ENCODE data around the gene TSPAN11. TPM values are rescaled to one million over a fixed set of nuclear protein-coding genes. Genes with fewer than 3 reads are reported as not detected.

The TSPAN11 gene
- total and polyA plus RNA-seq, 2 donors (not counting 1 experiment from before 2014, with no cell fraction given), result not detected

- Histone ChIP-seq H3K79me2 (ENCODE audit: control insufficient read depth, insufficient read depth, low read length) (no peaks in the 10 kb centered on the region), H3K9me3 (ENCODE audit: control extremely low read depth in 1 of 3, control insufficient read depth in 2 of 3, insufficient read depth in 1 of 3, low read length in 2 of 3) (peaks cover 0 to 4% (median 0%) of the 10 kb centered on the region in 3 donors), H3K36me3 (replicated peaks in 1 of 2; ENCODE audit: control extremely low read depth in 1 of 2, control insufficient read depth in 1 of 2, extremely low read depth in 1 of 2, insufficient read depth in 2 of 2, low read length in 1 of 2) (no peaks in the 10 kb centered on the region), H4K20me1 (ENCODE audit: control insufficient read depth, insufficient read depth, low read length, poor library complexity, severe bottlenecking) (no peaks in the 10 kb centered on the region), H3K4me3 (ENCODE audit: control extremely low read depth in 1 of 5, extremely low read depth in 1 of 5, insufficient read depth in 1 of 5, low read depth in 2 of 5, low read length in 4 of 5) (no peak overlapping the region), H3K27me3 (replicated peaks in 1 of 4; ENCODE audit: control extremely low read depth in 1 of 4, control insufficient read depth in 3 of 4, insufficient read depth in 4 of 4, low read length in 3 of 4) (no peaks in the 10 kb centered on the region), H3K4me2 (replicated peaks; ENCODE audit: low read depth, low read length, poor library complexity, severe bottlenecking) (no peak overlapping the region), H3K4me1 (ENCODE audit: control insufficient read depth in 2 of 2, insufficient read depth in 2 of 2, low read length in 2 of 2) (no peaks in the 10 kb centered on the region), H2AFZ (ENCODE audit: insufficient read depth, low read depth, low read length, poor library complexity, severe bottlenecking) (no peak overlapping the region), H3K27ac (ENCODE audit: low read length in 2 of 2) (no peak overlapping the region), H3K9ac (ENCODE audit: low read length) (no peak overlapping the region)
- ChIA-PET POLR2A (no interaction called here), CTCF (no interaction called here)
- ATAC-seq (ENCODE audit: low read depth) (no peak), DNase-seq (no peak)
- no peaks in the 10 kb centered on the region for H3K4me1 Mint-ChIP-seq
- H3K9me3 Mint-ChIP-seq (ENCODE audit: insufficient read depth), result no peaks in the 10 kb centered on the region
- no peak overlapping the region for H3K4me3 Mint-ChIP-seq
- no peak overlapping the region for H3K27ac Mint-ChIP-seq
- TF ChIP-seq CTCF (IDR thresholded peaks at IDR 0.05), result no peak
- no peak for TF ChIP-seq EZH2 (IDR thresholded peaks at IDR 0.05; ENCODE audit: borderline replicate concordance, insufficient read depth, low read depth, low read length, poor library complexity, severe bottlenecking)
- WGBS (ENCODE audit: insufficient coverage), result 82% methylated on average over 4 of the region's 6 CpGs
- peaks cover 2% of the 10 kb centered on the region for H3K27me3 Mint-ChIP-seq
- intact Hi-C loops (cut with micrococcal nuclease), result no loop called here
Measured at GRCh38 chr12:30952015-30952414, 25.5 kb downstream of the TSPAN11 start.

GRCh38 chr12:30953257-30953656, 26.7 kb downstream of the TSPAN11 start:
- Mint-ChIP-seq H3K4me1 (no peaks in the 10 kb centered on the region), H3K9me3 (ENCODE audit: insufficient read depth) (no peaks in the 10 kb centered on the region), H3K27ac (no peak overlapping the region), H3K4me3 (no peak overlapping the region), H3K27me3 (peaks cover 2% of the 10 kb centered on the region)
- no peaks in the 10 kb centered on the region for H3K4me1 ChIP-seq (ENCODE audit: control insufficient read depth in 2 of 2, insufficient read depth in 2 of 2, low read length in 2 of 2)
- H3K27me3 ChIP-seq (replicated peaks in 1 of 4; ENCODE audit: control extremely low read depth in 1 of 4, control insufficient read depth in 3 of 4, insufficient read depth in 4 of 4, low read length in 3 of 4), result peaks cover 0 to under 1% (median 0%) of the 10 kb centered on the region in 4 experiments
- 73% methylated on average over 2 of the region's 2 CpGs for WGBS (ENCODE audit: insufficient coverage)
- CTCF ChIA-PET, result no interaction called here
- H3K9ac ChIP-seq (ENCODE audit: low read length), result no peak overlapping the region
- H3K79me2 ChIP-seq (ENCODE audit: control insufficient read depth, insufficient read depth, low read length), result no peaks in the 10 kb centered on the region
- POLR2A ChIA-PET, result no interaction called here
- no peaks in the 10 kb centered on the region for H3K36me3 ChIP-seq (replicated peaks in 1 of 2; ENCODE audit: control extremely low read depth in 1 of 2, control insufficient read depth in 1 of 2, extremely low read depth in 1 of 2, insufficient read depth in 2 of 2, low read length in 1 of 2)
- DNase-seq (no peak), ATAC-seq (ENCODE audit: low read depth) (no peak)
- TF ChIP-seq CTCF (IDR thresholded peaks at IDR 0.05) (no peak), EZH2 (IDR thresholded peaks at IDR 0.05; ENCODE audit: borderline replicate concordance, insufficient read depth, low read depth, low read length, poor library complexity, severe bottlenecking) (no peak)
- H3K4me2 ChIP-seq (replicated peaks; ENCODE audit: low read depth, low read length, poor library complexity, severe bottlenecking), result no peak overlapping the region
- H3K27ac ChIP-seq (ENCODE audit: low read length in 2 of 2), result no peak overlapping the region
- no peaks in the 10 kb centered on the region for H4K20me1 ChIP-seq (ENCODE audit: control insufficient read depth, insufficient read depth, low read length, poor library complexity, severe bottlenecking)
- intact Hi-C loops (cut with micrococcal nuclease), result no loop called here
- H2AFZ ChIP-seq (ENCODE audit: insufficient read depth, low read depth, low read length, poor library complexity, severe bottlenecking), result no peak overlapping the region
- H3K9me3 ChIP-seq (ENCODE audit: control extremely low read depth in 1 of 3, control insufficient read depth in 2 of 3, insufficient read depth in 1 of 3, low read length in 2 of 3), result peaks cover 0 to 4% (median 0%) of the 10 kb centered on the region in 3 donors
- no peak overlapping the region for H3K4me3 ChIP-seq (ENCODE audit: control extremely low read depth in 1 of 5, extremely low read depth in 1 of 5, insufficient read depth in 1 of 5, low read depth in 2 of 5, low read length in 4 of 5)
